HepG2 (cell line): ENCODE results near the gene MRRF. TPM values are rescaled to one million over a fixed set of nuclear protein-coding genes. Genes with fewer than 3 reads are reported as not detected.
A peak's percentile ranks its signal among the peaks of the same experiment; 100 is the strongest.

Source experiments
- ATAC-seq: fragments of 200-7000 bp; cut with Tn5 transposase; 3 replicates; pipeline ENCODE4 v1.9.1; 2020; ENCODE audit warnings: mild to moderate bottlenecking, moderate library complexity
- BruUV-seq: library from RNA; stranded (reverse); fragments of 400-500 nt; replicated peaks from 2 replicates; lab custom pipeline; 2021; lab: Mats Ljungman, UMichigan
- CTCF ChIA-PET: fragments of 300-600 bp; formaldehyde crosslinking; extraction: SDS; loops from one replicate; lab custom pipeline; 2021; ENCODE audit warnings: low total read pairs, inconsistent platforms, low intra/inter-chr PET ratio; lab: Yijun Ruan, JAX
- POLR2A ChIA-PET: fragments of 350-600 bp; sonication (Branson Sonifier 250); formaldehyde crosslinking; loops from one replicate; lab custom pipeline; 2020; ENCODE audit warnings: antibody characterized with exemption, inconsistent platforms; lab: Yijun Ruan, JAX
- DNase-seq: peaks from one replicate; pipeline ENCODE4 v3.0.0-alpha.2; 2015; ENCODE audit warnings: low spot score
- FAIRE-seq: peaks from 3 replicates; lab custom pipeline; 2011; peaks lifted over from hg19 to GRCh38; lab: Jason Lieb, UNC
- H2AFZ ChIP-seq: one replicate; pipeline ENCODE4 v1.6.1; 2011; ENCODE audit warnings: low read length, inconsistent platforms
- H3K27ac ChIP-seq: fragments of 300-600 bp; 3 replicates; pipeline ENCODE4 v1.8.0; 2011; ENCODE audit warnings: mixed run types, mild to moderate bottlenecking, mixed read lengths, low read length, inconsistent platforms; ENCODE audit not compliant: insufficient read depth; ENCODE audit errors: extremely low read length
- H3K27me3 ChIP-seq, 2 experiments: fragments of 200-600 bp in 1 of 2; 2 replicates in 1 of 2; 3 replicates in 1 of 2; pipeline versions ENCODE4 v1.6.0 to v1.8.0; 2011; ENCODE audit warnings: low read length in 2 of 2, mild to moderate bottlenecking in 2 of 2, moderate library complexity in 2 of 2, inconsistent platforms in 1 of 2; ENCODE audit not compliant: insufficient read depth in 2 of 2, control insufficient read depth in 1 of 2
- H3K36me3 ChIP-seq, 2 experiments: fragments of 200-600 bp in 1 of 2; replicated peaks in 1 of 2; 2 replicates in 1 of 2; 3 replicates in 1 of 2; pipeline versions ENCODE4 v1.5.1 to v1.8.0; 2011; ENCODE audit warnings: low read length in 2 of 2, inconsistent platforms in 1 of 2; ENCODE audit not compliant: insufficient read depth in 2 of 2, control insufficient read depth in 1 of 2
- H3K4me1 ChIP-seq: 2 replicates; pipeline ENCODE4 v1.5.1; 2012; ENCODE audit warnings: low read length, inconsistent platforms; ENCODE audit not compliant: insufficient read depth
- H3K4me2 ChIP-seq: 2 replicates; pipeline ENCODE4 v1.6.0; 2011; ENCODE audit warnings: low read depth, low read length, inconsistent platforms
- H3K4me3 ChIP-seq, 3 experiments: fragments of 200-600 bp in 1 of 3; sonication (generic), shearing (Covaris generic) in 1 of 3; replicated peaks in 1 of 3; 2 replicates each; pipeline ENCODE4 v1.5.1; 2011 to 2016; ENCODE audit warnings: low read length in 3 of 3, inconsistent platforms in 2 of 3, low read depth in 2 of 3, mild to moderate bottlenecking in 2 of 3, control low read depth in 1 of 3, mixed read lengths in 1 of 3; ENCODE audit not compliant: insufficient read depth in 1 of 3
- H3K79me2 ChIP-seq: one replicate; pipeline ENCODE4 v1.6.1; 2011; ENCODE audit warnings: low read length, inconsistent platforms; ENCODE audit not compliant: insufficient read depth
- H3K9ac ChIP-seq: 2 replicates; pipeline ENCODE4 v1.6.0; 2011; ENCODE audit warnings: mild to moderate bottlenecking, low read depth, low read length, inconsistent platforms; ENCODE audit not compliant: insufficient read depth
- H3K9me3 ChIP-seq: 2 replicates; pipeline ENCODE4 v1.5.1; 2012; ENCODE audit warnings: mild to moderate bottlenecking, low read length
- H4K20me1 ChIP-seq: 2 replicates; pipeline ENCODE4 v1.6.0; 2011; ENCODE audit warnings: inconsistent platforms, mild to moderate bottlenecking, low read length, moderate library complexity; ENCODE audit not compliant: insufficient read depth
- ARID2 ChIP-seq: sonication (generic); formaldehyde crosslinking; IDR thresholded peaks from 2 replicates; pipeline ENCODE4 v1.8.1; 2022; ENCODE audit warnings: mild to moderate bottlenecking, missing genetic modification reagents, borderline replicate concordance
- CEBPB ChIP-seq: IDR thresholded peaks from 2 replicates; pipeline ENCODE4 v1.6.1; 2011; ENCODE audit warnings: low read depth, low read length, improper control_type of control experiment, borderline replicate concordance
- CREBL2 ChIP-seq: sonication (generic); formaldehyde crosslinking; IDR thresholded peaks from 2 replicates; pipeline ENCODE4 v1.8.1; 2023; ENCODE audit warnings: missing genetic modification reagents, mild to moderate bottlenecking, borderline replicate concordance
- GMEB1 ChIP-seq: sonication (generic); formaldehyde crosslinking; IDR thresholded peaks from 2 replicates; pipeline ENCODE4 v1.5.1; 2020; ENCODE audit warnings: missing genetic modification reagents, mild to moderate bottlenecking, borderline replicate concordance
- MLLT10 ChIP-seq: sonication (generic); formaldehyde crosslinking; IDR thresholded peaks from 2 replicates; pipeline ENCODE4 v1.4.0; 2020; ENCODE audit warnings: missing genetic modification reagents
- NR0B2 ChIP-seq: sonication (generic); formaldehyde crosslinking; IDR thresholded peaks from 2 replicates; pipeline ENCODE4 v1.4.0; 2020; ENCODE audit warnings: mild to moderate bottlenecking, missing genetic modification reagents
- RFXANK ChIP-seq: IDR thresholded peaks from 2 replicates; pipeline ENCODE4 v1.6.1; 2016
- SAP130 ChIP-seq: IDR thresholded peaks from 2 replicates; pipeline ENCODE4 v1.6.1; 2016; ENCODE audit warnings: low read depth
- SNRNP70 ChIP-seq: fragments of 200-400 bp; formaldehyde crosslinking; IDR thresholded peaks from 2 replicates; pipeline ENCODE4 v1.6.1; 2017; ENCODE audit warnings: mild to moderate bottlenecking, low read depth, low read length, moderate library complexity
- SRSF4 ChIP-seq: fragments of 200-400 bp; formaldehyde crosslinking; IDR thresholded peaks from one replicate; pipeline ENCODE4 v1.6.1; 2018; ENCODE audit warnings: mild to moderate bottlenecking, low read depth, low read length, moderate library complexity; ENCODE audit not compliant: poor library complexity, severe bottlenecking
- ZBTB20 ChIP-seq: sonication (generic); formaldehyde crosslinking; IDR thresholded peaks from 2 replicates; pipeline ENCODE4 v1.8.1; 2023; ENCODE audit warnings: missing genetic modification reagents, low read depth, mild to moderate bottlenecking, borderline replicate concordance
- ZNF143 ChIP-seq: sonication (generic); formaldehyde crosslinking; IDR thresholded peaks from 2 replicates; pipeline ENCODE4 v1.4.0; 2020; ENCODE audit warnings: missing genetic modification reagents
- WGBS: methylation state at CpG from one replicate; pipeline ENCODE4 v1.1.6; 2017; ENCODE audit warnings: low lambda C conversion rate; 5-methylcytosine and 5-hydroxymethylcytosine counted together
- in situ Hi-C: cut with HindIII; loops from 2 replicates; pipeline ENCODE4 v1.10.0; 2017; ENCODE audit warnings: low pct_unique_long_range_greater_than_20kb; ENCODE audit not compliant: extremely low pct_ligation_motif_present
- intact Hi-C: fragments of 100-400 bp; cut with micrococcal nuclease; formaldehyde crosslinking; loops from one replicate; pipeline ENCODE4 v1.10.0; 2022; ENCODE audit not compliant: unreplicated experiment
- polyA plus RNA-seq, 8 experiments: library from polyadenylated mRNA; depleted of rRNA in 3 of 8; stranded (reverse) in 7 of 8; unstranded in 1 of 8; fragments of >200 nt; fragmentation: Illumina TruSeq in 4 of 8; extraction: Trizol in 4 of 8; gene quantifications; 2 replicates each; pipeline versions ENCODE4 v1.2.1 to v1.2.3, GENCODE V29; 2011 to 2016; ENCODE audit warnings: low read depth in 4 of 8, missing spikeins in 1 of 8, mixed read lengths in 1 of 8; ENCODE audit not compliant: insufficient read depth in 1 of 8
- total RNA-seq, 5 experiments: library from RNA; depleted of rRNA; stranded (reverse); fragments of >200 nt; fragmentation: Illumina TruSeq; extraction: Trizol; gene quantifications; 2 replicates each; pipeline ENCODE4 v1.2.3, GENCODE V29; 2016; ENCODE audit warnings: low read depth in 1 of 5

MRRF gene
- total and polyA plus RNA-seq, 2 of the 13 experiments (the other 11 are each of a cell fraction or from before 2014, with no cell fraction given), result 37.3 to 44.3 TPM

- POLR2A ChIA-PET, result no interaction called here
- intact Hi-C loops, result no loop called here
- WGBS, result 61% methylated on average over 3 of the region's 3 CpGs
- H3K4me3 ChIP-seq, result no peak overlapping the region
- H4K20me1 ChIP-seq, result no peaks in the 10 kb centered on the region
- H2AFZ ChIP-seq, result no peak overlapping the region
- ATAC-seq, result no peak
- no peak for DNase-seq
- TF ChIP-seq CEBPB, result no peak
- TF ChIP-seq MLLT10 (CRISPR knock-in tag), result no peak
- no peak for TF ChIP-seq NR0B2 (CRISPR knock-in tag)
- no peak for TF ChIP-seq ARID2 (CRISPR knock-in tag)
- H3K36me3 ChIP-seq, result no peaks in the 10 kb centered on the region
- no peaks in the 10 kb centered on the region for H3K4me1 ChIP-seq
- H3K79me2 ChIP-seq, result no peaks in the 10 kb centered on the region
- no peaks in the 10 kb centered on the region for H3K9me3 ChIP-seq
- CTCF ChIA-PET, result no interaction called here
- H3K4me2 ChIP-seq, result no peak overlapping the region
- in situ Hi-C loops, result no loop called here
- H3K27me3 ChIP-seq, result no peaks in the 10 kb centered on the region
- H3K27ac ChIP-seq, result no peak overlapping the region
- no peak for FAIRE-seq
- no peak overlapping the region for H3K9ac ChIP-seq
- BruUV-seq, result no TSS peak
These were observed 66.8 kb downstream of the MRRF start for GRCh38 chr9:122331523-122331927.

GRCh38 chr9:122332083-122332482 lies 67.4 kb downstream of the MRRF start:
- Histone ChIP-seq H3K27me3 (no peaks in the 10 kb centered on the region), H3K27ac (no peak overlapping the region), H2AFZ (no peak overlapping the region), H3K36me3 (no peaks in the 10 kb centered on the region), H3K4me2 (no peak overlapping the region), H3K4me3 (no peak overlapping the region), H4K20me1 (no peaks in the 10 kb centered on the region), H3K9ac (no peak overlapping the region), H3K4me1 (no peaks in the 10 kb centered on the region), H3K79me2 (no peaks in the 10 kb centered on the region), H3K9me3 (no peaks in the 10 kb centered on the region)
- DNase-seq, result no peak
- ATAC-seq, result 0 out of 3 replicates have a peak, but pooled peaks have one; percentile 19
- intact Hi-C loops, result no loop called here
- no peak for FAIRE-seq
- in situ Hi-C loops, result no loop called here
- 48% methylated on average over 6 of the region's 6 CpGs for WGBS
- POLR2A ChIA-PET, result no interaction called here
- TF ChIP-seq RFXANK (no peak), CREBL2 (CRISPR knock-in tag) (no peak), GMEB1 (CRISPR knock-in tag) (no peak), ZNF143 (CRISPR knock-in tag) (no peak), SNRNP70 (no peak), SRSF4 (no peak), SAP130 (no peak), ZBTB20 (no peak)
- CTCF ChIA-PET, result no interaction called here
- no TSS peak for BruUV-seq
